Measurements from ENCODE around the gene FOXL1.

DNA sequence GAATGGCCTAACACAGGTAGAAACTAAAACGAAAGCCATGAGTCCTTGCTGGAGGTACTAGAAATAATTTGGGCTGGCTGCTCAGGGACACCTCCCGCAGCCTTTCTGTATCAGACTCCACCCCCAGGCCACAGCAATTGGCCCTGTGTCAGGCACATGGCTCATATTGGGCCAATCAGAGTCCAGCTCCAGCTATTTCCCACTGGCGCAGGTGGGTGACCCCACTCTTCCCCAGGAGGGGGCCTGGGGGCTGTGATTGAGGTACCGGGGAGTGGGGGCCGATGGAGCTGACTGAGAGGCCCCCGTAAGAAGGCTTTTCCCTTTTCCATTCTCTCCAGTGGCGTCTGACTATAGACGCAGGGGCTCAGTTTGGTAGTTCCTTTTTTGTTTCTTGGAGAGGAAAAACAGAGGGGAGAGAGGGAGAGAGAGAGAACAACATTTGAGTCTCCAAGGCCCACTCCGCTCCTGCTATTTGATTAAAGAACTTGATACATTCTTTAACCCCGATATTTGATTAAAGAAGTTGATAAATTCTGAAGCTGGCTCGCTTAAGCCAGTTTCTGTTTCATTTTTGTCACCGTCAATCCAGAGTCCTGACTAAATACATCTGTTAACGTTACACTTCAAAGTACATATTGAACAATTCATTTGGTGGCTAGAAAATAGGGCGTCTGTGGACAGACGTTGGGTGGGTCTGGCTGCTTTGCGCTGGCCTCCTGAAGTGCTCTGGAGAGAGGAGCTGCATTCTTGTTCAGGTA, 26.3 kb downstream of the FOXL1 start:
- TF ChIP-seq, protein P1, sequence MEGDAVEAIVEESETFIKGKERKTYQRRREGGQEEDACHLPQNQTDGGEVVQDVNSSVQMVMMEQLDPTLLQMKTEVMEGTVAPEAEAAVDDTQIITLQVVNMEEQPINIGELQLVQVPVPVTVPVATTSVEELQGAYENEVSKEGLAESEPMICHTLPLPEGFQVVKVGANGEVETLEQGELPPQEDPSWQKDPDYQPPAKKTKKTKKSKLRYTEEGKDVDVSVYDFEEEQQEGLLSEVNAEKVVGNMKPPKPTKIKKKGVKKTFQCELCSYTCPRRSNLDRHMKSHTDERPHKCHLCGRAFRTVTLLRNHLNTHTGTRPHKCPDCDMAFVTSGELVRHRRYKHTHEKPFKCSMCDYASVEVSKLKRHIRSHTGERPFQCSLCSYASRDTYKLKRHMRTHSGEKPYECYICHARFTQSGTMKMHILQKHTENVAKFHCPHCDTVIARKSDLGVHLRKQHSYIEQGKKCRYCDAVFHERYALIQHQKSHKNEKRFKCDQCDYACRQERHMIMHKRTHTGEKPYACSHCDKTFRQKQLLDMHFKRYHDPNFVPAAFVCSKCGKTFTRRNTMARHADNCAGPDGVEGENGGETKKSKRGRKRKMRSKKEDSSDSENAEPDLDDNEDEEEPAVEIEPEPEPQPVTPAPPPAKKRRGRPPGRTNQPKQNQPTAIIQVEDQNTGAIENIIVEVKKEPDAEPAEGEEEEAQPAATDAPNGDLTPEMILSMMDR (IDR thresholded peaks at IDR 0.05; ENCODE audit: low read depth, low read length, poor library complexity, severe bottlenecking), result no peak
- TF ChIP-seq EZH2phosphoT487 (IDR thresholded peaks at IDR 0.05; ENCODE audit: borderline replicate concordance, low read length), result no peak
